ENCODE measurements around the gene COL4A4.

COL4A4 gene

GRCh38 chr2:227163998-227164762 lies at the start of gene COL4A4, which contains the start of gene COL4A3:
Gene COL4A4 (minus strand): TSS chr2:227164205. CDS start chr2:227147483, 16,722 bp downstream.
Gene COL4A3 (plus strand): TSS chr2:227164624. CDS start chr2:227164727, 103 bp downstream.
- Mint-ChIP-seq H3K4me1 (no peaks in the 10 kb centered on the region), H3K27me3 (peaks cover 77% of the 10 kb centered on the region), H3K36me3 (ENCODE audit: insufficient read depth) (peaks cover 2% of the 10 kb centered on the region), H3K4me3 (peak within 1 kb of the TSS; percentile 34), H3K9me3 (no peaks in the 10 kb centered on the region), H3K27ac (ENCODE audit: low read depth) (no peak within 1 kb of the TSS)
- peak; percentile 17 for ATAC-seq (replicated peaks; ENCODE audit: extremely low read depth, poor library complexity, severe bottlenecking)
- no peak for DNase-seq (ENCODE audit: low spot score in 2 of 2)

DNA sequence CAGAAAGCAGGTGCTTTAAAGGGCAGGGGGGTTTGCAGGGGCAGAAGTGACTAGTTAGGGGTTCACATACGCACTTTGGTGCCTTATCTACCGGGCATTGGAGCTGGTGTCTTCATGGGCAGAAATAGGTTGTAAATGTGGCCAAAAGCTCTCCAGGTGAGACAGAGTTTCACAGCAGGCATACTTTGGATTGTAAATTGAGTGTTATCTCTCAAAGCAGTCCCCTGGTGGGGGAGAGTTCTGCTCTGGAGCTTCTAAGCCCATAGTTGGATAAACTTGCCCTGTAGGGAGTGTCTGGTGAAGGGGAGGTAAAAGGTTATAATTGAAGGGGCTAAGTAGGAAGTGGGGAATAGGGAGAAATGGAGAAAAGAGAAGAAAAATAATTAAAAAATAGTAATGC lies 43.6 kb upstream of the COL4A4 start:
- no peaks in the 10 kb centered on the region for H3K9me3 Mint-ChIP-seq
- H3K4me3 Mint-ChIP-seq = no peak overlapping the region
- H3K36me3 Mint-ChIP-seq (ENCODE audit: insufficient read depth) = no peaks in the 10 kb centered on the region
- H3K27ac Mint-ChIP-seq (ENCODE audit: low read depth) = no peak overlapping the region
- no peak for DNase-seq (ENCODE audit: low spot score in 2 of 2)
- no peaks in the 10 kb centered on the region for H3K4me1 Mint-ChIP-seq
- peaks cover 49% of the 10 kb centered on the region for H3K27me3 Mint-ChIP-seq
- ATAC-seq (replicated peaks; ENCODE audit: extremely low read depth, poor library complexity, severe bottlenecking) = no peak

DNA sequence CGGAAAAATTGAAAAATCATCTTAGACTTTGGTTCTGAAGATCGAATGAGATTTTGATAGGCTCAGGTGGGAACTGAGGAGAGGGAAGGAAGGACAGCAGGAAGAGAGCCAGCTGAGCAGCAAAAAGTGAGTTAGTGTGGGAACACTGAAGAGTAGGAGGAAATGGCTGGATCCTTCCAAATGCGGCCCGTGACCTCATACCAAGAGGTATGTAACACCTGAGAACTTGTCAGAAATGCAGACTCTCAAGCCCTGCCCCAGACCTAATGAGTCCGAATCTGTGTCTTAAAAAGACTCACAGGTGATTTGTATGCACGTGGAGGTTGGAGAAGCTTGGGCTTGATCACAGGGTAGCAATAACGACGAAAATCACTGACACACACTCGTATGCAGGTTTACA lies 42.4 kb upstream of the COL4A4 start:
- no peaks in the 10 kb centered on the region for H3K36me3 Mint-ChIP-seq (ENCODE audit: insufficient read depth)
- DNase-seq (ENCODE audit: low spot score in 2 of 2) (no peak), ATAC-seq (replicated peaks; ENCODE audit: extremely low read depth, poor library complexity, severe bottlenecking) (no peak)
- H3K4me1 Mint-ChIP-seq = no peaks in the 10 kb centered on the region
- no peaks in the 10 kb centered on the region for H3K9me3 Mint-ChIP-seq
- H3K27me3 Mint-ChIP-seq = peaks cover 42% of the 10 kb centered on the region
- H3K4me3 Mint-ChIP-seq = no peak overlapping the region
- H3K27ac Mint-ChIP-seq (ENCODE audit: low read depth) = no peak overlapping the region

DNA sequence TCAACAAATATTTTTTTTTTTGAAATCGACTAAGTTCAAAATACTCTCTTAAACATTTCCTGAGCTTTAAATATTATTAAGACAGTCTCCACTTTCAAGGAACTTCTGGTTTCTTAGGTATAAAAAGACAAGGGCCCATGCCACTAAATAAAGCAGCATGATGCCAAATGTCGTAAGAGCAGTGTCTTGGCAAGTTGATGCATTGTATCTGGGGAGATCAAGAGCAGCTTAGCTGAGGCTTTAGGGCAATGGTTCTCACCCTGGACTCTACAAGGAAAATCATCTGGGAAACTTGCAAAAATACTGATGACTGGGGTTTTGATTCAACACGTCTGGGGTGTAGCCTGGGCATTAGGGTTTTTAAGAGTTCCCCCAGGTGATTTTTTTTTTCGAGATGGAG lies 41.7 kb upstream of the COL4A4 start:
- H3K27me3 Mint-ChIP-seq = peaks cover 42% of the 10 kb centered on the region
- H3K4me1 Mint-ChIP-seq = no peaks in the 10 kb centered on the region
- no peak overlapping the region for H3K27ac Mint-ChIP-seq (ENCODE audit: low read depth)
- no peak overlapping the region for H3K4me3 Mint-ChIP-seq
- DNase-seq (ENCODE audit: low spot score in 2 of 2) (no peak), ATAC-seq (replicated peaks; ENCODE audit: extremely low read depth, poor library complexity, severe bottlenecking) (no peak)
- no peaks in the 10 kb centered on the region for H3K9me3 Mint-ChIP-seq
- no peaks in the 10 kb centered on the region for H3K36me3 Mint-ChIP-seq (ENCODE audit: insufficient read depth)

DNA sequence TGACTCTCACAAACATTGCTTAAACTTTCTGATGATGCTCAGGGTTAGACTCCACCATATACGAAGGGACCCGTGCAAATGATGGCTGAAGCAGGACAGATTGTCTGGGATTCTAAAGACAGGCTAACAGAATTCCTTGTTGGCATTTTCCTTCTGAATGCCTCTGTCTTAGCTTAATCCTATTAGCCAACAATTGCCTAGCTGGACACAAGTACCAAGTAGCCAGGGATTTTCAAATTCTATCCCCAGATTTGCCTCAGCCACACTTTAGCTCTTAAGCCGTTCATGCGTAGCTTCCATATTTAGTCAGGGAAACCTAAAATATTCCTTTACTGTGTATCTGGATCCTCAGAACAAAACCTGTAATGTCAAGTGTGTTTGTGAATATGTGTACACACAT lies 40.4 kb upstream of the COL4A4 start:
- Mint-ChIP-seq H3K27ac (ENCODE audit: low read depth) (no peak overlapping the region), H3K4me1 (no peaks in the 10 kb centered on the region), H3K4me3 (no peak overlapping the region), H3K9me3 (no peaks in the 10 kb centered on the region), H3K27me3 (peaks cover 39% of the 10 kb centered on the region), H3K36me3 (ENCODE audit: insufficient read depth) (no peaks in the 10 kb centered on the region)
- DNase-seq (ENCODE audit: low spot score in 2 of 2) = no peak
- ATAC-seq (replicated peaks; ENCODE audit: extremely low read depth, poor library complexity, severe bottlenecking) = no peak

DNA sequence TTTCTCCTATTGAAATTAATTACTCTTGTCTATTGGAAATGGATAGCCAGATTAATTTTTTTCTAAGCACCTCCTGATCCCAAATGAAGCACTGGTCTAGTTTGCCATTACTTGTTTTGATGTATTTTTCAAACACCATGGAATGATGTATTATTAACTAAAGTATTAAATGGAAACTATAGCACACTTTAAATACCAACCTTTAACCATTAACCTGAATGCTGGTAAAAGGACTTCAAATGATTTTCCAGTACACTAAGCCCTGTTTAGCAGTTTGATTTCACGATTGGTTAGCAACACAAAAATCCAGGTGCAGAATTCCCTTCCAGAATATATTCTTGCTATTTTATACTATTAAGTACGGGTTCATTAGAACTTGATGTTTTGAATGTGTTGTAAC lies 37.8 kb upstream of the COL4A4 start:
- H3K4me1 Mint-ChIP-seq = no peaks in the 10 kb centered on the region
- no peaks in the 10 kb centered on the region for H3K36me3 Mint-ChIP-seq (ENCODE audit: insufficient read depth)
- no peak overlapping the region for H3K4me3 Mint-ChIP-seq
- no peak overlapping the region for H3K27ac Mint-ChIP-seq (ENCODE audit: low read depth)
- H3K9me3 Mint-ChIP-seq = no peaks in the 10 kb centered on the region
- DNase-seq (ENCODE audit: low spot score in 2 of 2) (no peak), ATAC-seq (replicated peaks; ENCODE audit: extremely low read depth, poor library complexity, severe bottlenecking) (no peak)
- peaks cover 12% of the 10 kb centered on the region for H3K27me3 Mint-ChIP-seq

GRCh38 chr2:227198866-227199265 lies 34.9 kb upstream of the COL4A4 start:
- Mint-ChIP-seq H3K27me3 (no peaks in the 10 kb centered on the region), H3K4me3 (no peak overlapping the region), H3K4me1 (no peaks in the 10 kb centered on the region), H3K36me3 (ENCODE audit: insufficient read depth) (no peaks in the 10 kb centered on the region), H3K27ac (ENCODE audit: low read depth) (no peak overlapping the region), H3K9me3 (no peaks in the 10 kb centered on the region)
- ATAC-seq (replicated peaks; ENCODE audit: extremely low read depth, poor library complexity, severe bottlenecking) (no peak), DNase-seq (ENCODE audit: low spot score in 2 of 2) (no peak)

DNA sequence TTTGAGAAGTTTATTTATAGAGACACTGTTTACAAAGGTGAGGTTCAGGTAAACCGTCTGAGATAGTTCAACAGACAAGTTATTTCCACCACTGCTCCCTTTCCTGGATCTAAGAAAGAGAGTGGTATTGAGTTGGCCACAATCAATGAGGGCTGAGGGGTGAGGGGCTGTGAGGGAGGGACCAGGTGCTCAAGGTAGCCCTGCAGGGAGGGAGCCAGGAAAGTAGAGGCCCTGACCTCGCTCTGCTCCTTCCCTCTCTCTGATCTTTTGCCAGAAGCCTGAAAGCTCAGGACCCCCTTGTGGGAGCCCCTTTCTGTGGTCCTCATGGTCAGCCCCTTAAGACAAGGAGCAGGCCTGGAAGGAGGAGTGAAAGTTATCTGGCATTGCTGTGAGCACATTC lies 30.2 kb upstream of the COL4A4 start:
- no peak overlapping the region for H3K4me3 Mint-ChIP-seq
- no peaks in the 10 kb centered on the region for H3K4me1 Mint-ChIP-seq
- no peaks in the 10 kb centered on the region for H3K36me3 Mint-ChIP-seq (ENCODE audit: insufficient read depth)

GRCh38 chr2:227192491-227192890 lies 28.5 kb upstream of the COL4A4 start:
- no peak for ATAC-seq (replicated peaks; ENCODE audit: extremely low read depth, poor library complexity, severe bottlenecking)
- H3K4me3 Mint-ChIP-seq = no peak overlapping the region
- H3K9me3 Mint-ChIP-seq = no peaks in the 10 kb centered on the region
- no peaks in the 10 kb centered on the region for H3K4me1 Mint-ChIP-seq
- no peaks in the 10 kb centered on the region for H3K36me3 Mint-ChIP-seq (ENCODE audit: insufficient read depth)
- peaks cover 40% of the 10 kb centered on the region for H3K27me3 Mint-ChIP-seq
- DNase-seq (ENCODE audit: low spot score in 2 of 2) = no peak
- H3K27ac Mint-ChIP-seq (ENCODE audit: low read depth) = no peak overlapping the region

More for the DNA sequence above, 30.2 kb upstream of the COL4A4 start:
- no peaks in the 10 kb centered on the region for H3K9me3 Mint-ChIP-seq
- peaks cover 24% of the 10 kb centered on the region for H3K27me3 Mint-ChIP-seq
- no peak overlapping the region for H3K27ac Mint-ChIP-seq (ENCODE audit: low read depth)
- DNase-seq (ENCODE audit: low spot score in 2 of 2) (no peak), ATAC-seq (replicated peaks; ENCODE audit: extremely low read depth, poor library complexity, severe bottlenecking) (no peak)

GRCh38 chr2:227191367-227191766 lies 27.4 kb upstream of the COL4A4 start:
- H3K36me3 Mint-ChIP-seq (ENCODE audit: insufficient read depth) = no peaks in the 10 kb centered on the region
- DNase-seq (ENCODE audit: low spot score in 2 of 2) = no peak
- no peak overlapping the region for H3K27ac Mint-ChIP-seq (ENCODE audit: low read depth)

GRCh38 chr2:227188292-227188691 lies 24.3 kb upstream of the COL4A4 start:
- peaks cover 60% of the 10 kb centered on the region for H3K27me3 Mint-ChIP-seq
- no peak overlapping the region for H3K4me3 Mint-ChIP-seq
- H3K4me1 Mint-ChIP-seq = no peaks in the 10 kb centered on the region
- H3K9me3 Mint-ChIP-seq = no peaks in the 10 kb centered on the region
- no peak overlapping the region for H3K27ac Mint-ChIP-seq (ENCODE audit: low read depth)
- H3K36me3 Mint-ChIP-seq (ENCODE audit: insufficient read depth) = no peaks in the 10 kb centered on the region
- no peak for DNase-seq (ENCODE audit: low spot score in 2 of 2)
- ATAC-seq (replicated peaks; ENCODE audit: extremely low read depth, poor library complexity, severe bottlenecking) = no peak

More at GRCh38 chr2:227191367-227191766, 27.4 kb upstream of the COL4A4 start:
- H3K9me3 Mint-ChIP-seq = no peaks in the 10 kb centered on the region
- peaks cover 47% of the 10 kb centered on the region for H3K27me3 Mint-ChIP-seq
- no peak for ATAC-seq (replicated peaks; ENCODE audit: extremely low read depth, poor library complexity, severe bottlenecking)
- no peaks in the 10 kb centered on the region for H3K4me1 Mint-ChIP-seq
- no peak overlapping the region for H3K4me3 Mint-ChIP-seq

DNA sequence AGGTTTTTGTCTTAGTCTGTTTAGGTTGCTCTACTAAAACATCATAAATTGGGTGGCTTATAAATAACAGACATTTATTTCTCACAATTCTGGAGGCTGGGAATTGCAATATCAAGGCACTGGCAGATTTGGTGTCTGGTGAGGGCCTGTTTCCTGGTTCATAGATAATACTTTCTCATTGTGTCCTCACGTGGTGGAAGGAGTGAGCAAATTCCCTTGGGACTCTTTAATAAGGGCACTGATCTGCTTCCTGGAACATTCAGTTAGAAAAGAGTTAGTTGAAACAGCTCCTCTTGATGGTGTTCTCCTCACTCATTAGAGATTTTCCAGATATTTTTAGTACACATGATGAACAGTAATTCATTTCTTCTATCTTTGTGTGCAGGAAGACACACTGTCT lies 22.7 kb upstream of the COL4A4 start:
- ATAC-seq (replicated peaks; ENCODE audit: extremely low read depth, poor library complexity, severe bottlenecking) (no peak), DNase-seq (ENCODE audit: low spot score in 2 of 2) (no peak)
- Mint-ChIP-seq H3K4me3 (no peak overlapping the region), H3K27ac (ENCODE audit: low read depth) (no peak overlapping the region), H3K4me1 (no peaks in the 10 kb centered on the region), H3K27me3 (peaks cover 50% of the 10 kb centered on the region), H3K36me3 (ENCODE audit: insufficient read depth) (no peaks in the 10 kb centered on the region), H3K9me3 (no peaks in the 10 kb centered on the region)

- ATAC-seq (replicated peaks; ENCODE audit: extremely low read depth, poor library complexity, severe bottlenecking) = no peak
- Mint-ChIP-seq H3K9me3 (no peaks in the 10 kb centered on the region), H3K27ac (ENCODE audit: low read depth) (no peak overlapping the region), H3K27me3 (peaks cover 50% of the 10 kb centered on the region), H3K36me3 (ENCODE audit: insufficient read depth) (no peaks in the 10 kb centered on the region), H3K4me1 (no peaks in the 10 kb centered on the region), H3K4me3 (no peak overlapping the region)
- DNase-seq (ENCODE audit: low spot score in 2 of 2) = no peak
These were observed 21.7 kb upstream of the COL4A4 start for GRCh38 chr2:227185615-227186232.
